ENCODE data around the gene SF3A1.

Gene SF3A1

GRCh38 chr22:30310881-30311771 is 45.6 kb downstream of the SF3A1 start:
- no peak for TF ChIP-seq ZFX (IDR thresholded peaks at IDR 0.05; ENCODE audit: borderline replicate concordance)
- TF ChIP-seq, protein P1, sequence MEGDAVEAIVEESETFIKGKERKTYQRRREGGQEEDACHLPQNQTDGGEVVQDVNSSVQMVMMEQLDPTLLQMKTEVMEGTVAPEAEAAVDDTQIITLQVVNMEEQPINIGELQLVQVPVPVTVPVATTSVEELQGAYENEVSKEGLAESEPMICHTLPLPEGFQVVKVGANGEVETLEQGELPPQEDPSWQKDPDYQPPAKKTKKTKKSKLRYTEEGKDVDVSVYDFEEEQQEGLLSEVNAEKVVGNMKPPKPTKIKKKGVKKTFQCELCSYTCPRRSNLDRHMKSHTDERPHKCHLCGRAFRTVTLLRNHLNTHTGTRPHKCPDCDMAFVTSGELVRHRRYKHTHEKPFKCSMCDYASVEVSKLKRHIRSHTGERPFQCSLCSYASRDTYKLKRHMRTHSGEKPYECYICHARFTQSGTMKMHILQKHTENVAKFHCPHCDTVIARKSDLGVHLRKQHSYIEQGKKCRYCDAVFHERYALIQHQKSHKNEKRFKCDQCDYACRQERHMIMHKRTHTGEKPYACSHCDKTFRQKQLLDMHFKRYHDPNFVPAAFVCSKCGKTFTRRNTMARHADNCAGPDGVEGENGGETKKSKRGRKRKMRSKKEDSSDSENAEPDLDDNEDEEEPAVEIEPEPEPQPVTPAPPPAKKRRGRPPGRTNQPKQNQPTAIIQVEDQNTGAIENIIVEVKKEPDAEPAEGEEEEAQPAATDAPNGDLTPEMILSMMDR (IDR thresholded peaks at IDR 0.05): no peak
- H3K27ac ChIP-seq: peak overlapping the region; percentile 18; the same call in 1 of the 2 replicates

DNA sequence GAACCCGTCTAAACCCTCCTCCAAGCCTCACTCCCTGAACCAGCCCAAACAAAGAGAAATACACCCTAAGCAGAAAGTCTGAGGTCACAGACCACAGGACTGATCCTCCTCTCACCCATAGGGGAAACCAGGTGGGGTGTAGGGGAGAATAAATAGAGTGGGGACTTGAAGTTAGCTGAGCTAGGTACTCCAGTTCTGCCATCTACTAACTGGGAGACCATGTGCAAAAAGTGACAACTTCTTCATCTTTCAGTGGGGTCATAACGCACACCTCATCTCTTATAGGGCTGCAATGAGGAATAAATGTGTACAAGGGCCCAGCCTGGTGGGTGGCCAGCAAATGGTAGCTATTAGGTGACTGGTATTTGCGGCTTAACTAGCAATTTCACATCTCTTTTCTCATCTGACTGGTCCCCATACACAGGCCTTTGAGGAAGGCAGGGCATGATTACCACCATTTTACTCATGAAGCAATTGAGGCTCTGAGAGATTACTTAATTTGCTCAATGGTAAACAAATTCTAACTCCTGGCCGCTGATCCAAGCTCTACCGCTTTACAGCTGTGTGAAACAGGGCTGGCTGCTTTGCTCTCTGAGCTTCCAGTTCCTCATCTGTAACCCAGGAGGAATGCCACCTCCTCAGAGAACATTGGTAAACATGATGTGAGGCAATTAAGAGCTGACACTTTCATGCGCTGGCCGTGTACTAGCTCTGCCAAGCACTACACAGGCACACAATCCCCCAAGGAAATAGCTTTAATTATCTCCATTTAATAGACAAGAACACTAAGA is 46.5 kb downstream of the SF3A1 start:
- no peak for TF ChIP-seq ZFX (IDR thresholded peaks at IDR 0.05; ENCODE audit: borderline replicate concordance)
- TF ChIP-seq, protein P1 (IDR thresholded peaks at IDR 0.05): no peak
- peak overlapping the region; percentile 4; the same call in 1 of the 2 replicates for H3K27ac ChIP-seq

DNA sequence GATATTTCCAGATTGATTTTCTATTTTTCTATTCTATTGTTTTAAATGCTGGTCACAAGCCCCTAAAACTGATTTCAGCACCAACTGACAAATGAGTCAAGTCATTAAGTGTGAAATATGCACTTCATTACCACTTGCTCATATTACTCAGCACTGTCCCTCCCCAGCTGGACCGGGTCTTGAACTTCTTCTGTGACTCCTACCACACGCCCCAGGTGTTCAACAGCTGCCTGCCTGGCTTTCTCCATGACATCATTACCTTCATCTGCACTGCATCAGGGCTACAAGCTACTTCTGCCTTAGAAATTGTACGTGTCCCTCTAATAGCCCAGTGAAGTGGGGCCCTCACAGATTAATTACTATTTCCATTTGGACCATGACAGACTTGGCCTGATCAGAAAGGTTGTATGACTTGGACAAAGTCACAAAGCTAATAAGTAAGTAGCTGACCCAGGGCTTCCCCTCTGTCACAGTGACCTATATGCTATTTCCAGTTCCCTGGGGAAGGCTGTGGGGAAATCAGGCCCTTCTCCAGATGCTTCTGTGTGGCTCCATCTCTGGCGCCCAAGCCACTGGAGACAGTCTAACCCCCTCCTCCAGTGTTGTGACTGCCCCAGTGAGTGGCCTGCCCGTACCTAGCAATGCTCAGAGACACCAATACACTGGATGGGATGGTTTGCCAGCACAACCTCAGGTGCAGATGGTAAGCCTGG is 48.0 kb downstream of the SF3A1 start:
- TF ChIP-seq, protein P1 (IDR thresholded peaks at IDR 0.05): no peak
- TF ChIP-seq ZFX (IDR thresholded peaks at IDR 0.05; ENCODE audit: borderline replicate concordance): no peak
- H3K27ac ChIP-seq: no peak overlapping the region

- TF ChIP-seq, protein P1 (IDR thresholded peaks at IDR 0.05): no peak
- no peak for TF ChIP-seq ZFX (IDR thresholded peaks at IDR 0.05; ENCODE audit: borderline replicate concordance)
- H3K27ac ChIP-seq: no peak overlapping the region
Observed at GRCh38 chr22:30308093-30308492, 48.6 kb downstream of the SF3A1 start.

- no peak overlapping the region for H3K27ac ChIP-seq
- TF ChIP-seq ZFX (IDR thresholded peaks at IDR 0.05; ENCODE audit: borderline replicate concordance): no peak
- TF ChIP-seq, protein P1 (IDR thresholded peaks at IDR 0.05): no peak
Observed at GRCh38 chr22:30307041-30307574, 49.6 kb downstream of the SF3A1 start.

GRCh38 chr22:30306627-30307011 is 50.1 kb downstream of the SF3A1 start:
- H3K27ac ChIP-seq: no peak overlapping the region
- TF ChIP-seq, protein P1 (IDR thresholded peaks at IDR 0.05): no peak
- no peak for TF ChIP-seq ZFX (IDR thresholded peaks at IDR 0.05; ENCODE audit: borderline replicate concordance)

All from 22Rv1 (cell line).